Liver (tissue), 9 donors: ENCODE measurements around the gene ABCA12. TPM values are rescaled to one million over a fixed set of nuclear protein-coding genes. Genes with fewer than 3 reads are reported as not detected.

Experiments used
- DNase-seq: peaks from one replicate; pipeline ENCODE4 v3.0.0-alpha.2; 2017; ENCODE audit warnings: low spot score
- H3K27ac ChIP-seq, 2 donors: one replicate each; pipeline ENCODE4 v1.7.0; 2013; ENCODE audit warnings: inconsistent platforms in 2 of 2, low read length in 2 of 2, control low read depth in 1 of 2, low read depth in 1 of 2, mild to moderate bottlenecking in 1 of 2
- H3K27me3 ChIP-seq, 4 donors: one replicate each; pipeline versions ENCODE4 v1.6.1 to v1.7.0; 2013; ENCODE audit warnings: low read length in 3 of 4, inconsistent platforms in 1 of 4, mild to moderate bottlenecking in 1 of 4, moderate library complexity in 1 of 4; ENCODE audit not compliant: control insufficient read depth in 4 of 4, insufficient read depth in 4 of 4
- H3K36me3 ChIP-seq, 4 donors: one replicate each; pipeline versions ENCODE4 v1.6.1 to v1.7.0; 2013; ENCODE audit warnings: low read length in 3 of 4, mild to moderate bottlenecking in 3 of 4, low read depth in 1 of 4, moderate library complexity in 1 of 4; ENCODE audit not compliant: control insufficient read depth in 4 of 4, insufficient read depth in 3 of 4
- H3K4me1 ChIP-seq, 4 donors: one replicate each; pipeline versions ENCODE4 v1.6.1 to v1.7.0; 2013; ENCODE audit warnings: low read length in 3 of 4, mild to moderate bottlenecking in 3 of 4, moderate library complexity in 1 of 4; ENCODE audit not compliant: control insufficient read depth in 4 of 4, insufficient read depth in 4 of 4
- H3K4me3 ChIP-seq, 3 donors: one replicate each; pipeline versions ENCODE4 v1.6.1 to v1.7.0; 2013; ENCODE audit warnings: low read length in 3 of 3, control low read depth in 1 of 3, low read depth in 1 of 3, mild to moderate bottlenecking in 1 of 3
- H3K9ac ChIP-seq, 2 donors: one replicate each; pipeline ENCODE4 v1.7.0; 2013; ENCODE audit warnings: low read length in 2 of 2, mild to moderate bottlenecking in 2 of 2, moderate library complexity in 2 of 2, control low read depth in 1 of 2, low read depth in 1 of 2
- H3K9me3 ChIP-seq, 4 donors: one replicate each; pipeline versions ENCODE4 v1.6.1 to v1.7.0; 2013; ENCODE audit warnings: low read length in 3 of 4; ENCODE audit not compliant: control insufficient read depth in 4 of 4
- ATF3 ChIP-seq: IDR thresholded peaks from 2 replicates; pipeline ENCODE4 v1.6.1; 2016; ENCODE audit warnings: antibody characterized with exemption
- EGR1 ChIP-seq, 2 donors: IDR thresholded peaks; 2 replicates each; pipeline ENCODE4 v1.6.1; 2016 to 2018; ENCODE audit warnings: antibody characterized with exemption in 2 of 2, low read depth in 2 of 2
- FOXA1 ChIP-seq: IDR thresholded peaks from 2 replicates; pipeline ENCODE4 v1.6.1; 2016; ENCODE audit warnings: antibody characterized with exemption
- FOXA2 ChIP-seq: IDR thresholded peaks from 2 replicates; pipeline ENCODE4 v1.6.1; 2016; ENCODE audit warnings: antibody characterized with exemption
- GABPA ChIP-seq, 2 donors: IDR thresholded peaks in 1 of 2; conservative IDR thresholded peaks in 1 of 2; 2 replicates each; pipeline ENCODE4 v1.6.1; 2016; ENCODE audit warnings: antibody characterized with exemption in 2 of 2, mild to moderate bottlenecking in 1 of 2, moderate library complexity in 1 of 2
- HNF4A ChIP-seq, 2 donors: conservative IDR thresholded peaks; 2 replicates each; pipeline ENCODE4 v1.6.1; 2016; ENCODE audit warnings: antibody characterized with exemption in 2 of 2, mild to moderate bottlenecking in 2 of 2
- HNF4G ChIP-seq: IDR thresholded peaks from 2 replicates; pipeline ENCODE4 v1.6.1; 2016; ENCODE audit warnings: antibody characterized with exemption
- NR2F2 ChIP-seq: IDR thresholded peaks from 2 replicates; pipeline ENCODE4 v1.6.1; 2016; ENCODE audit warnings: antibody characterized with exemption
- RAD21 ChIP-seq, 2 donors: IDR thresholded peaks; 2 replicates each; pipeline ENCODE4 v1.6.1; 2016; ENCODE audit warnings: antibody characterized with exemption in 2 of 2, mild to moderate bottlenecking in 2 of 2
- REST ChIP-seq: IDR thresholded peaks from 2 replicates; pipeline ENCODE4 v1.6.1; 2016; ENCODE audit warnings: antibody characterized with exemption, mild to moderate bottlenecking
- RXRA ChIP-seq, 2 donors: IDR thresholded peaks; 2 replicates each; pipeline ENCODE4 v1.6.1; 2017 to 2018; ENCODE audit warnings: antibody characterized with exemption in 2 of 2, mild to moderate bottlenecking in 1 of 2
- SP1 ChIP-seq: IDR thresholded peaks from 2 replicates; pipeline ENCODE4 v1.6.1; 2018; ENCODE audit warnings: antibody characterized with exemption, mild to moderate bottlenecking
- TAF1 ChIP-seq: conservative IDR thresholded peaks from 2 replicates; pipeline ENCODE4 v1.6.1; 2016; ENCODE audit warnings: antibody characterized with exemption, mild to moderate bottlenecking
- YY1 ChIP-seq: IDR thresholded peaks from 2 replicates; pipeline ENCODE4 v1.6.1; 2016; ENCODE audit warnings: antibody characterized with exemption, mild to moderate bottlenecking
- WGBS: extraction: QIAGEN DNeasy Blood & Tissue Kit; methylation state at CpG from one replicate; pipeline ENCODE4 v1.1.7; 2013; 5-methylcytosine and 5-hydroxymethylcytosine counted together
- polyA plus RNA-seq, 2 donors: library from polyadenylated mRNA; stranded (reverse) in 1 of 2; unstranded in 1 of 2; fragments of 200-250 nt in 1 of 2; fragments of >200 nt in 1 of 2; fragmentation: Nextera tagmentation in 1 of 2; extraction: Ambion mirVana in 1 of 2; gene quantifications; one replicate each; pipeline versions ENCODE4 v1.2.1 to v1.2.3, GENCODE V29; 2013 to 2015
- total RNA-seq, 2 donors: library from RNA; depleted of rRNA; stranded (reverse); fragments of >200 nt; gene quantifications; one replicate each; pipeline ENCODE4 v1.2.3, GENCODE V29; 2014
- TF ChIP-seq, protein P1 (sequence below): IDR thresholded peaks from 2 replicates; pipeline ENCODE4 v1.6.1; 2016; ENCODE audit warnings: antibody characterized with exemption
- TF ChIP-seq, protein P2 (sequence below): fragments of 150-350 bp; IDR thresholded peaks from 2 replicates; pipeline ENCODE4 v1.5.1; 2017; ENCODE audit warnings: improper control_type of control experiment, low read depth, low read length; ENCODE audit not compliant: missing input control
- donor health status: healthy.
- donor health status: healthy.
- donor health status: healthy.
- donor health status: healthy.
- donor health status: healthy.

ABCA12 gene
- total and polyA plus RNA-seq, 4 donors: 0.03 TPM; not detected in 3

DNA sequence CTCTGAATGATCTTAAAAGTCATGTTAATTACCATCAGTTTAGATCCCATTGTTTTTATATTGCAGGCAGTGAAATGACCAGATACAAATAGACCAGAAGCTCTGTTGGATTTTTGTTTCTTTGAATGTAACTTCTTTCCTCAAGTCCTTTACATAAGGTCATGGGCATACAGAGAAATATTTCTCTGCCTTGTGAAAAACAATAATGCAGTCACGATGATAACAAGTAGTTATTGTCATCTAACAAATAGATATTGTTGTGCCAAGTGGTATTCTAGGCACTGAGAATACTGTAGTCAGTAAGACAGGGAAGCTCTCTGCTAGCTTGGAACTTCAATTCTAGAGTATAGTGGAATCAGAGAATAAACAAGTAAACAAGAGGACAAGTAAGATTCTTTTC, 234.2 kb downstream of the ABCA12 start:
- TF ChIP-seq HNF4G (no peak), REST (no peak), FOXA2 (no peak), GABPA (IDR thresholded peaks at IDR 0.05 in 1 of 2, conservative IDR thresholded peaks at IDR 0.05 in 1 of 2) (no peak), NR2F2 (no peak), EGR1 (IDR thresholded peaks at IDR 0.05; ENCODE audit: low read depth in 2 of 2) (no peak), TAF1 (no peak), YY1 (no peak)
- Histone ChIP-seq H3K9me3 (no peaks in the 10 kb centered on the region), H3K4me1 (no peaks in the 10 kb centered on the region), H3K9ac (no peak overlapping the region), H3K27me3 (no peaks in the 10 kb centered on the region), H3K36me3 (no peaks in the 10 kb centered on the region), H3K4me3 (no peak overlapping the region), H3K27ac (no peak overlapping the region)
- 86% methylated on average over 1 of the region's 1 CpG for WGBS
- DNase-seq: no peak

GRCh38 chr2:214902286-214902685, 236.1 kb downstream of the ABCA12 start:
- no peak overlapping the region for H3K9ac ChIP-seq
- H3K27ac ChIP-seq: no peak overlapping the region
- no peaks in the 10 kb centered on the region for H3K9me3 ChIP-seq
- no peaks in the 10 kb centered on the region for H3K36me3 ChIP-seq
- TF ChIP-seq, protein P1, sequence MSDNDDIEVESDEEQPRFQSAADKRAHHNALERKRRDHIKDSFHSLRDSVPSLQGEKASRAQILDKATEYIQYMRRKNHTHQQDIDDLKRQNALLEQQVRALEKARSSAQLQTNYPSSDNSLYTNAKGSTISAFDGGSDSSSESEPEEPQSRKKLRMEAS: no peak
- no peak for TF ChIP-seq NR2F2
- no peaks in the 10 kb centered on the region for H3K27me3 ChIP-seq
- H3K4me1 ChIP-seq: no peaks in the 10 kb centered on the region
- no peak for DNase-seq
- no peak overlapping the region for H3K4me3 ChIP-seq
- 88% methylated on average over 5 of the region's 5 CpGs for WGBS

GRCh38 chr2:214899751-214900150, 238.7 kb downstream of the ABCA12 start:
- no peak for DNase-seq
- H3K27me3 ChIP-seq: no peaks in the 10 kb centered on the region
- TF ChIP-seq ATF3: no peak
- no peak for TF ChIP-seq NR2F2
- no peak for TF ChIP-seq RAD21 (IDR thresholded peaks at IDR 0.05)
- no peak for TF ChIP-seq FOXA2
- no peak for TF ChIP-seq YY1
- TF ChIP-seq SP1: no peak
- TF ChIP-seq EGR1 (IDR thresholded peaks at IDR 0.05; ENCODE audit: low read depth in 2 of 2): no peak
- TF ChIP-seq HNF4A (conservative IDR thresholded peaks at IDR 0.05): no peak
- no peak for TF ChIP-seq FOXA1
- no peak for TF ChIP-seq HNF4G
- no peak for TF ChIP-seq REST
- TF ChIP-seq, protein P2, sequence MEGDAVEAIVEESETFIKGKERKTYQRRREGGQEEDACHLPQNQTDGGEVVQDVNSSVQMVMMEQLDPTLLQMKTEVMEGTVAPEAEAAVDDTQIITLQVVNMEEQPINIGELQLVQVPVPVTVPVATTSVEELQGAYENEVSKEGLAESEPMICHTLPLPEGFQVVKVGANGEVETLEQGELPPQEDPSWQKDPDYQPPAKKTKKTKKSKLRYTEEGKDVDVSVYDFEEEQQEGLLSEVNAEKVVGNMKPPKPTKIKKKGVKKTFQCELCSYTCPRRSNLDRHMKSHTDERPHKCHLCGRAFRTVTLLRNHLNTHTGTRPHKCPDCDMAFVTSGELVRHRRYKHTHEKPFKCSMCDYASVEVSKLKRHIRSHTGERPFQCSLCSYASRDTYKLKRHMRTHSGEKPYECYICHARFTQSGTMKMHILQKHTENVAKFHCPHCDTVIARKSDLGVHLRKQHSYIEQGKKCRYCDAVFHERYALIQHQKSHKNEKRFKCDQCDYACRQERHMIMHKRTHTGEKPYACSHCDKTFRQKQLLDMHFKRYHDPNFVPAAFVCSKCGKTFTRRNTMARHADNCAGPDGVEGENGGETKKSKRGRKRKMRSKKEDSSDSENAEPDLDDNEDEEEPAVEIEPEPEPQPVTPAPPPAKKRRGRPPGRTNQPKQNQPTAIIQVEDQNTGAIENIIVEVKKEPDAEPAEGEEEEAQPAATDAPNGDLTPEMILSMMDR: no peak
- no peak for TF ChIP-seq RXRA (IDR thresholded peaks at IDR 0.05)
- no peaks in the 10 kb centered on the region for H3K9me3 ChIP-seq
- H3K36me3 ChIP-seq: no peaks in the 10 kb centered on the region
- no peak overlapping the region for H3K27ac ChIP-seq
- no peak overlapping the region for H3K4me3 ChIP-seq
- no peaks in the 10 kb centered on the region for H3K4me1 ChIP-seq
- WGBS: 88% methylated on average over 4 of the region's 4 CpGs
- H3K9ac ChIP-seq: no peak overlapping the region
